Measurements from ENCODE around the gene MKRN1. TPM values are rescaled to one million over a fixed set of nuclear protein-coding genes. Genes with fewer than 3 reads are reported as not detected.

MKRN1 gene
- total RNA-seq, 1 donor from 2014 or later: 95.7 TPM

DNA sequence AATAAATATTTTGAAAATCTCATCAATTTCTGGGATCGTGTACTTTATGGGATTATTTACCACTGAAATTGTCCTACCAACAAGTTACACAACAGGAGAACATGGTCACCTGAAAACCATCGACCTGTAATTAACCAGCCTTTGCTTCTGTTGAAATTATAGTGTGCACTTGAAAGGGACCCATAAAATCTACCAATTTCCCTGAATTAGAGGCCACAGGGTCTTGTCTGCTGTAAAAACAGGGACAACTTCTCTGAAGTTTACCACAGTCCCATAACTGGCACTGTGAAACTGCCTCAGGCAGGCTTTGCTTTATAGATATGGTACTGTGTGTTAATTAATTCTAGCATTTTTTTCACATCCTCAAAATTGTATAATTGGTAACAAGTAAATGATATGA lies 37.8 kb downstream of the MKRN1 start:
- no peak overlapping the region for H3K9ac ChIP-seq (ENCODE audit: low read length)
- Mint-ChIP-seq H3K27ac (ENCODE audit: unreplicated experiment) (no peak overlapping the region), H3K36me3 (ENCODE audit: low read depth, unreplicated experiment) (peaks cover 6% of the 10 kb centered on the region), H3K27me3 (ENCODE audit: low read depth, unreplicated experiment) (no peaks in the 10 kb centered on the region), H3K9me3 (ENCODE audit: unreplicated experiment) (no peaks in the 10 kb centered on the region), H3K4me1 (ENCODE audit: low read depth, unreplicated experiment) (no peaks in the 10 kb centered on the region), H3K4me3 (ENCODE audit: unreplicated experiment) (no peak overlapping the region)
- H3K79me2 ChIP-seq (ENCODE audit: insufficient read depth, low read length): no peaks in the 10 kb centered on the region
- no peaks in the 10 kb centered on the region for H3K4me1 ChIP-seq (ENCODE audit: insufficient read depth, low read length)
- no peaks in the 10 kb centered on the region for H3K9me3 ChIP-seq (ENCODE audit: insufficient read depth, low read depth, low read length)
- DNase-seq (ENCODE audit: low read depth) (no peak), FAIRE-seq (no peak)
- H3K4me2 ChIP-seq (ENCODE audit: low read length): no peak overlapping the region
- H3K36me3 ChIP-seq (ENCODE audit: insufficient read depth, low read length): no peaks in the 10 kb centered on the region
- no peaks in the 10 kb centered on the region for H4K20me1 ChIP-seq (ENCODE audit: insufficient read depth, low read length)
- H2AFZ ChIP-seq (ENCODE audit: low read depth, low read length): no peak overlapping the region
- TF ChIP-seq, protein P1, sequence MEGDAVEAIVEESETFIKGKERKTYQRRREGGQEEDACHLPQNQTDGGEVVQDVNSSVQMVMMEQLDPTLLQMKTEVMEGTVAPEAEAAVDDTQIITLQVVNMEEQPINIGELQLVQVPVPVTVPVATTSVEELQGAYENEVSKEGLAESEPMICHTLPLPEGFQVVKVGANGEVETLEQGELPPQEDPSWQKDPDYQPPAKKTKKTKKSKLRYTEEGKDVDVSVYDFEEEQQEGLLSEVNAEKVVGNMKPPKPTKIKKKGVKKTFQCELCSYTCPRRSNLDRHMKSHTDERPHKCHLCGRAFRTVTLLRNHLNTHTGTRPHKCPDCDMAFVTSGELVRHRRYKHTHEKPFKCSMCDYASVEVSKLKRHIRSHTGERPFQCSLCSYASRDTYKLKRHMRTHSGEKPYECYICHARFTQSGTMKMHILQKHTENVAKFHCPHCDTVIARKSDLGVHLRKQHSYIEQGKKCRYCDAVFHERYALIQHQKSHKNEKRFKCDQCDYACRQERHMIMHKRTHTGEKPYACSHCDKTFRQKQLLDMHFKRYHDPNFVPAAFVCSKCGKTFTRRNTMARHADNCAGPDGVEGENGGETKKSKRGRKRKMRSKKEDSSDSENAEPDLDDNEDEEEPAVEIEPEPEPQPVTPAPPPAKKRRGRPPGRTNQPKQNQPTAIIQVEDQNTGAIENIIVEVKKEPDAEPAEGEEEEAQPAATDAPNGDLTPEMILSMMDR (IDR thresholded peaks at IDR 0.05; ENCODE audit: insufficient read depth, low read depth, low read length): no peak
- no peak for TF ChIP-seq EZH2 (IDR thresholded peaks at IDR 0.05; ENCODE audit: insufficient read depth, low read length)
- no peak overlapping the region for H3K27ac ChIP-seq (ENCODE audit: low read depth, low read length)
- no peak overlapping the region for H3K4me3 ChIP-seq (ENCODE audit: insufficient read depth, low read depth, low read length)
- no peaks in the 10 kb centered on the region for H3K27me3 ChIP-seq (ENCODE audit: insufficient read depth, low read length)

DNA sequence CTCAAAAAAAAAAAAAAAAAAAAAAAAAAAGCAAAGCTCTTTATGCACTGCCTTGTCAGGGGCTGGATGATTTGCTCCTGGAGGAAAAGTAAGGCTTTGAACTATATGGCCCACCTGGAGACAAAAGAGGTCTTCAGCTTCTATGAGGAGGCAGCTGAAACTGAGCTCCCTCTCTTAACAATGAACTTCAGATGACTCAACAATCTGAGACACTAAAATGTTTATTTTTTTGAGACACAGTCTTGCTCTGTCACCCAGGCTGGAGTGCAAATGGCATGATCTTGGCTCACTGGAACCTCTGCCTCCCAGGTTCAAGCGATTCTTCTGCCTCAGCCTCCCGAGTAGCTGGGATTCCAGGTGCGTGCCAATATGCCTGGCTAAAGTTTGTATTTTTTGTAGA lies 38.7 kb downstream of the MKRN1 start:
- Histone ChIP-seq H3K9ac (ENCODE audit: low read length) (no peak overlapping the region), H3K27me3 (ENCODE audit: insufficient read depth, low read length) (no peaks in the 10 kb centered on the region), H3K4me3 (ENCODE audit: insufficient read depth, low read depth, low read length) (no peak overlapping the region), H3K9me3 (ENCODE audit: insufficient read depth, low read depth, low read length) (no peaks in the 10 kb centered on the region), H4K20me1 (ENCODE audit: insufficient read depth, low read length) (no peaks in the 10 kb centered on the region), H3K4me1 (ENCODE audit: insufficient read depth, low read length) (no peaks in the 10 kb centered on the region), H3K4me2 (ENCODE audit: low read length) (no peak overlapping the region), H3K27ac (ENCODE audit: low read depth, low read length) (no peak overlapping the region), H3K79me2 (ENCODE audit: insufficient read depth, low read length) (no peaks in the 10 kb centered on the region), H2AFZ (ENCODE audit: low read depth, low read length) (no peak overlapping the region), H3K36me3 (ENCODE audit: insufficient read depth, low read length) (no peaks in the 10 kb centered on the region)
- TF ChIP-seq, protein P1 (IDR thresholded peaks at IDR 0.05; ENCODE audit: insufficient read depth, low read depth, low read length): no peak
- TF ChIP-seq EZH2 (IDR thresholded peaks at IDR 0.05; ENCODE audit: insufficient read depth, low read length): no peak
- H3K4me1 Mint-ChIP-seq (ENCODE audit: low read depth, unreplicated experiment): no peaks in the 10 kb centered on the region
- DNase-seq (ENCODE audit: low read depth) (no peak), FAIRE-seq (no peak)
- H3K9me3 Mint-ChIP-seq (ENCODE audit: unreplicated experiment): no peaks in the 10 kb centered on the region
- no peak overlapping the region for H3K4me3 Mint-ChIP-seq (ENCODE audit: unreplicated experiment)
- peaks cover 4% of the 10 kb centered on the region for H3K36me3 Mint-ChIP-seq (ENCODE audit: low read depth, unreplicated experiment)
- H3K27ac Mint-ChIP-seq (ENCODE audit: unreplicated experiment): no peak overlapping the region
- H3K27me3 Mint-ChIP-seq (ENCODE audit: low read depth, unreplicated experiment): no peaks in the 10 kb centered on the region

DNA sequence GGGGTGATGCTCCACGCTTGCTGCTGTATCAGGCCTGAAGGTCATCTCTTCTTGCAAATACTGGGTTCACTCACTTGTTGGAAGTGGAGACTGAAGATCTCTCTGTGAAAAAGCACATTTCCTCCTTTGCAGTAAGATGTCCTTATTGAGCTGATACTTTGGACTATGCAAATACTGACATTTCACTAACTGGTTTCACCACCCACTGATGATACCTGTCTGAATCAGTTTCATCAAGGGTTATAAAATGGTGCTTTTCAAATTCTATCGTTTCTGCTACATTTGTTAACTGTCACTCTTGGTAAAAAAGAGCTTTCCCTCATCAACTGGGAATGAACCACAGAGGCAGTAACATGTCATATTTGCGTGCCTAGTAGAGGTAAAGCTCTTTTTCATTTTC lies 39.9 kb downstream of the MKRN1 start:
- Mint-ChIP-seq H3K4me3 (ENCODE audit: unreplicated experiment) (no peak overlapping the region), H3K4me1 (ENCODE audit: low read depth, unreplicated experiment) (no peaks in the 10 kb centered on the region), H3K9me3 (ENCODE audit: unreplicated experiment) (no peaks in the 10 kb centered on the region), H3K27me3 (ENCODE audit: low read depth, unreplicated experiment) (no peaks in the 10 kb centered on the region), H3K27ac (ENCODE audit: unreplicated experiment) (no peak overlapping the region), H3K36me3 (ENCODE audit: low read depth, unreplicated experiment) (peaks cover 4% of the 10 kb centered on the region)
- H3K27ac ChIP-seq (ENCODE audit: low read depth, low read length): no peak overlapping the region
- H2AFZ ChIP-seq (ENCODE audit: low read depth, low read length): no peak overlapping the region
- no peak overlapping the region for H3K9ac ChIP-seq (ENCODE audit: low read length)
- H3K79me2 ChIP-seq (ENCODE audit: insufficient read depth, low read length): no peaks in the 10 kb centered on the region
- no peaks in the 10 kb centered on the region for H3K27me3 ChIP-seq (ENCODE audit: insufficient read depth, low read length)
- FAIRE-seq: no peak
- H4K20me1 ChIP-seq (ENCODE audit: insufficient read depth, low read length): no peaks in the 10 kb centered on the region
- H3K36me3 ChIP-seq (ENCODE audit: insufficient read depth, low read length): no peaks in the 10 kb centered on the region
- no peaks in the 10 kb centered on the region for H3K9me3 ChIP-seq (ENCODE audit: insufficient read depth, low read depth, low read length)
- H3K4me2 ChIP-seq (ENCODE audit: low read length): no peak overlapping the region
- H3K4me3 ChIP-seq (ENCODE audit: insufficient read depth, low read depth, low read length): no peak overlapping the region
- no peaks in the 10 kb centered on the region for H3K4me1 ChIP-seq (ENCODE audit: insufficient read depth, low read length)
- no peak for DNase-seq (ENCODE audit: low read depth)
- TF ChIP-seq, protein P1 (IDR thresholded peaks at IDR 0.05; ENCODE audit: insufficient read depth, low read depth, low read length): no peak
- TF ChIP-seq EZH2 (IDR thresholded peaks at IDR 0.05; ENCODE audit: insufficient read depth, low read length): no peak

Data from astrocyte (in vitro differentiated cells and primary cell).